HL-60 (cell line): ENCODE results near the gene TRA2A.

Experiments
- DNase-seq, 2 experiments: peaks; one replicate each; pipeline ENCODE4 v3.0.0-alpha.2; 2010 to 2020; ENCODE audit warnings: low read depth in 1 of 2, low spot score in 1 of 2
- H3K27ac ChIP-seq: fragments of 250-450 bp; sonication (Bioruptor Pico); replicated peaks from 2 replicates; pipeline ENCODE4 v1.5.1; 2020; ENCODE audit warnings: mild to moderate bottlenecking, moderate library complexity
- H3K27me3 ChIP-seq: fragments of 250-450 bp; sonication (Bioruptor Pico); 2 replicates; pipeline ENCODE4 v1.5.1; 2021; ENCODE audit warnings: mild to moderate bottlenecking, moderate library complexity; ENCODE audit not compliant: insufficient read depth, poor library complexity, severe bottlenecking
- H3K4me3 ChIP-seq: replicated peaks from 2 replicates; pipeline ENCODE4 v1.5.1; 2011; ENCODE audit warnings: mild to moderate bottlenecking, control low read depth, low read length; ENCODE audit not compliant: insufficient read depth
- CTCF ChIP-seq: IDR thresholded peaks from one replicate; pipeline ENCODE4 v1.5.1; 2011; ENCODE audit warnings: low read length, control low read depth, inconsistent platforms; ENCODE audit not compliant: insufficient read depth
- GABPA ChIP-seq: IDR thresholded peaks from 2 replicates; pipeline ENCODE4 v1.6.1; 2012; ENCODE audit warnings: low read depth
- POLR2AphosphoS5 ChIP-seq: IDR thresholded peaks from 2 replicates; pipeline ENCODE4 v1.6.1; 2012; ENCODE audit warnings: low read depth
- REST ChIP-seq: IDR thresholded peaks from 2 replicates; pipeline ENCODE4 v1.6.1; 2012; ENCODE audit warnings: low read depth; ENCODE audit not compliant: insufficient replicate concordance
- SPI1 ChIP-seq: IDR thresholded peaks from 2 replicates; pipeline ENCODE4 v1.6.1; 2012; ENCODE audit warnings: low read depth, mild to moderate bottlenecking, borderline replicate concordance

Gene TRA2A

GRCh38 chr7:23454881-23455526 lies 76.8 kb downstream of the TRA2A start:
- no peak for DNase-seq
- no peaks in the 10 kb centered on the region for H3K27me3 ChIP-seq
- no peak overlapping the region for H3K4me3 ChIP-seq
- H3K27ac ChIP-seq, result no peak overlapping the region
- no peak for TF ChIP-seq SPI1
- TF ChIP-seq CTCF, result no peak
- TF ChIP-seq REST, result no peak
- no peak for TF ChIP-seq POLR2AphosphoS5
- no peak for TF ChIP-seq GABPA
